GM23338 (cell line): ENCODE data around the gene C11orf42. TPM values are rescaled to one million over a fixed set of nuclear protein-coding genes. Genes with fewer than 3 reads are reported as not detected.

Experiments
- ATAC-seq: fragments of 200-7000 bp; cut with Tn5 transposase; 3 replicates; pipeline ENCODE4 v1.9.1; 2020
- DNase-seq: peaks from one replicate; pipeline ENCODE4 v3.0.0-alpha.2; 2015; ENCODE audit warnings: low spot score
- H2AFZ ChIP-seq: fragments of 200-600 bp; sonication (generic); 2 replicates; pipeline ENCODE4 v1.8.0; 2016; ENCODE audit warnings: antibody characterized with exemption, mild to moderate bottlenecking, moderate library complexity
- H3F3A ChIP-seq: fragments of 200-600 bp; sonication (generic); replicated peaks from 2 replicates; pipeline ENCODE4 v1.8.0; 2017; ENCODE audit warnings: antibody characterized with exemption, mixed run types, low read depth
- H3K27ac ChIP-seq: fragments of 200-600 bp; sonication (generic); 2 replicates; pipeline ENCODE4 v1.6.1; 2016; ENCODE audit warnings: low read depth
- H3K27me3 ChIP-seq: fragments of 200-600 bp; sonication (generic); 2 replicates; pipeline ENCODE4 v1.8.0; 2016; ENCODE audit warnings: mild to moderate bottlenecking, mixed run types, moderate library complexity; ENCODE audit not compliant: insufficient read depth
- H3K36me3 ChIP-seq: fragments of 200-600 bp; sonication (generic); 2 replicates; pipeline ENCODE4 v1.8.0; 2016; ENCODE audit warnings: mild to moderate bottlenecking; ENCODE audit not compliant: insufficient read depth
- H3K4me1 ChIP-seq: fragments of 200-600 bp; sonication (generic); 2 replicates; pipeline ENCODE4 v1.8.0; 2016; ENCODE audit warnings: mild to moderate bottlenecking, moderate library complexity; ENCODE audit not compliant: insufficient read depth
- H3K4me2 ChIP-seq: fragments of 200-600 bp; sonication (generic); 2 replicates; pipeline ENCODE4 v1.7.1; 2017; ENCODE audit warnings: mixed run types
- H3K4me3 ChIP-seq: fragments of 200-600 bp; sonication (generic); 2 replicates; pipeline ENCODE4 v1.6.1; 2016; ENCODE audit warnings: mixed run types
- H3K79me2 ChIP-seq: fragments of 200-600 bp; sonication (generic); replicated peaks from 2 replicates; pipeline ENCODE4 v1.8.0; 2017; ENCODE audit warnings: mild to moderate bottlenecking; ENCODE audit not compliant: insufficient read depth
- H3K9me2 ChIP-seq: fragments of 200-600 bp; sonication (generic); 2 replicates; pipeline ENCODE4 v1.8.0; 2017; ENCODE audit not compliant: insufficient read depth
- H4K20me1 ChIP-seq: fragments of 200-600 bp; sonication (generic); replicated peaks from 2 replicates; pipeline ENCODE4 v1.8.0; 2017; ENCODE audit warnings: mild to moderate bottlenecking; ENCODE audit not compliant: insufficient read depth
- H3K27ac Mint-ChIP-seq: 2 replicates; pipeline ENCODE4 v1.8.0; 2020; ENCODE audit warnings: inconsistent platforms, mild to moderate bottlenecking, moderate library complexity, mixed read lengths
- H3K27me3 Mint-ChIP-seq: 3 replicates; pipeline ENCODE4 v1.8.0; 2022; ENCODE audit warnings: low read depth, mild to moderate bottlenecking, moderate library complexity, mixed read lengths, inconsistent platforms; ENCODE audit not compliant: insufficient read depth, poor library complexity
- H3K36me3 Mint-ChIP-seq: 3 replicates; pipeline ENCODE4 v1.8.0; 2021; ENCODE audit warnings: low read depth, mild to moderate bottlenecking, inconsistent platforms, moderate library complexity, mixed read lengths
- H3K4me1 Mint-ChIP-seq: 3 replicates; pipeline ENCODE4 v1.8.0; 2020; ENCODE audit warnings: mild to moderate bottlenecking, inconsistent platforms, mixed read lengths
- H3K4me3 Mint-ChIP-seq: 3 replicates; pipeline ENCODE4 v1.8.0; 2021; ENCODE audit warnings: moderate library complexity, mild to moderate bottlenecking, inconsistent platforms, mixed read lengths
- H3K9me3 Mint-ChIP-seq: 3 replicates; pipeline ENCODE4 v1.8.0; 2020; ENCODE audit warnings: moderate library complexity, mild to moderate bottlenecking, inconsistent platforms, mixed read lengths
- CREB1 ChIP-seq: fragments of 250-450 bp; sonication (Bioruptor Pico); IDR thresholded peaks from 2 replicates; pipeline ENCODE4 v1.5.0; 2020; ENCODE audit warnings: low read depth, mild to moderate bottlenecking, moderate library complexity
- EZH2 ChIP-seq: fragments of 200-600 bp; sonication (generic); IDR thresholded peaks from one replicate; pipeline ENCODE4 v1.8.0; 2017; ENCODE audit warnings: antibody characterized with exemption, mild to moderate bottlenecking, low read depth; ENCODE audit not compliant: unreplicated experiment
- EZH2phosphoT487 ChIP-seq: fragments of 200-600 bp; sonication (generic); IDR thresholded peaks from one replicate; pipeline ENCODE4 v1.8.1; 2018; ENCODE audit warnings: antibody characterized with exemption; ENCODE audit not compliant: unreplicated experiment
- JUNB ChIP-seq: IDR thresholded peaks from one replicate; pipeline ENCODE4 v1.6.1; 2016; ENCODE audit warnings: antibody characterized with exemption; ENCODE audit not compliant: unreplicated experiment
- NANOG ChIP-seq: IDR thresholded peaks from 2 replicates; pipeline ENCODE4 v1.6.1; 2016; ENCODE audit warnings: antibody characterized with exemption, borderline replicate concordance
- POLR2AphosphoS5 ChIP-seq: IDR thresholded peaks from 2 replicates; pipeline ENCODE4 v1.6.1; 2016; ENCODE audit warnings: antibody characterized with exemption, low read depth
- STAT1 ChIP-seq: IDR thresholded peaks from one replicate; pipeline ENCODE4 v1.6.1; 2016; ENCODE audit warnings: antibody characterized with exemption; ENCODE audit not compliant: unreplicated experiment
- ZNF114 ChIP-seq: fragments of 250-450 bp; sonication (Bioruptor Pico); IDR thresholded peaks from 2 replicates; pipeline ENCODE4 v1.5.0; 2020; ENCODE audit warnings: mild to moderate bottlenecking, moderate library complexity
- ZNF331 ChIP-seq: fragments of 250-450 bp; sonication (Bioruptor Pico); IDR thresholded peaks from 2 replicates; pipeline ENCODE4 v1.5.0; 2020; ENCODE audit warnings: low read depth, mild to moderate bottlenecking, moderate library complexity
- polyA plus RNA-seq: library from polyadenylated mRNA; unstranded; fragments of >200 nt; fragmentation: Nextera tagmentation; extraction: Ambion mirVana; gene quantifications from 2 replicates; pipeline ENCODE4 v1.2.1, GENCODE V29; 2016
- total RNA-seq: library from RNA; depleted of rRNA; stranded (reverse); fragments of >200 nt; shearing (Covaris generic); gene quantifications from 2 replicates; pipeline ENCODE4 v1.2.3, GENCODE V29; 2014
- TF ChIP-seq, protein P1 (sequence below): IDR thresholded peaks from one replicate; pipeline ENCODE4 v1.6.1; 2018; ENCODE audit warnings: antibody characterized with exemption; ENCODE audit not compliant: unreplicated experiment
- TF ChIP-seq, protein P2 (sequence below), 2 experiments: fragments of 200-600 bp in 1 of 2; sonication (generic) in 1 of 2; conservative IDR thresholded peaks; 2 replicates each; pipeline versions ENCODE4 v1.5.1 to v1.6.1; 2016 to 2017; ENCODE audit warnings: antibody characterized with exemption in 2 of 2, low read depth in 2 of 2, mild to moderate bottlenecking in 2 of 2, moderate library complexity in 1 of 2
- TF ChIP-seq, protein P3 (sequence below): fragments of 250-450 bp; sonication (Bioruptor Pico); IDR thresholded peaks from 2 replicates; pipeline ENCODE4 v1.5.0; 2020; ENCODE audit warnings: mild to moderate bottlenecking, moderate library complexity
- TF ChIP-seq, protein P4 (sequence below): IDR thresholded peaks from 2 replicates; pipeline ENCODE4 v1.6.1; 2016; ENCODE audit warnings: antibody characterized with exemption

The C11orf42 gene
- total and polyA plus RNA-seq, 2 experiments from 2014 or later = not detected

DNA sequence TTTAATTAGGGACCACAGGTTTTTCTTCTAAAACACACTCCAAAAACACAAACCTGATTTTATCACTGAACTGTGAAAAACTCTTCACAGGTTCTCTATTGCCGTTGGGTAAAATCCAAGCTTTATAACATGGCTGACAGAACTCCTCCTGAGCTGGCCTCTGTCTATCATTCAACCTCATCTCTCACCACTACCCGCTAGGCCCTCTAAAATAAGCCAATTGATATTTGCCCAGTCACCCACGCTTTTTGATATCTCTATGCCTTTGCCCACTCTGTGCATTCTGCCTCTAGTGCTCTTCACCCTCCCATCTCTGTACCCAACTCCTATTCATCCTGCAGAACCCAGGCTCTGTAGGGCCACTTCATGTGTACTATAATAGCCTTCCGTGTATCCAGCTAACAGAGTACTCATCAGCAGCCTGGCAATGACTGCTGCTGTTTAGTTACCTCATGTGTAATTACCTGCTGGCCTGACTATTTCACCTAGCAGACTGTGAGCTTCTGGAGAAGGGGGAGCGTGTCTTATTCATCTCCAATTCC lies 32.5 kb downstream of the C11orf42 start:
- H3K36me3 Mint-ChIP-seq = no peaks in the 10 kb centered on the region
- TF ChIP-seq EZH2phosphoT487 (no peak), CREB1 (CRISPR knock-in tag) (no peak), JUNB (no peak), STAT1 (no peak), EZH2 (no peak), ZNF331 (no peak), NANOG (no peak), ZNF114 (CRISPR knock-in tag) (no peak), POLR2AphosphoS5 (no peak)
- TF ChIP-seq, protein P1, sequence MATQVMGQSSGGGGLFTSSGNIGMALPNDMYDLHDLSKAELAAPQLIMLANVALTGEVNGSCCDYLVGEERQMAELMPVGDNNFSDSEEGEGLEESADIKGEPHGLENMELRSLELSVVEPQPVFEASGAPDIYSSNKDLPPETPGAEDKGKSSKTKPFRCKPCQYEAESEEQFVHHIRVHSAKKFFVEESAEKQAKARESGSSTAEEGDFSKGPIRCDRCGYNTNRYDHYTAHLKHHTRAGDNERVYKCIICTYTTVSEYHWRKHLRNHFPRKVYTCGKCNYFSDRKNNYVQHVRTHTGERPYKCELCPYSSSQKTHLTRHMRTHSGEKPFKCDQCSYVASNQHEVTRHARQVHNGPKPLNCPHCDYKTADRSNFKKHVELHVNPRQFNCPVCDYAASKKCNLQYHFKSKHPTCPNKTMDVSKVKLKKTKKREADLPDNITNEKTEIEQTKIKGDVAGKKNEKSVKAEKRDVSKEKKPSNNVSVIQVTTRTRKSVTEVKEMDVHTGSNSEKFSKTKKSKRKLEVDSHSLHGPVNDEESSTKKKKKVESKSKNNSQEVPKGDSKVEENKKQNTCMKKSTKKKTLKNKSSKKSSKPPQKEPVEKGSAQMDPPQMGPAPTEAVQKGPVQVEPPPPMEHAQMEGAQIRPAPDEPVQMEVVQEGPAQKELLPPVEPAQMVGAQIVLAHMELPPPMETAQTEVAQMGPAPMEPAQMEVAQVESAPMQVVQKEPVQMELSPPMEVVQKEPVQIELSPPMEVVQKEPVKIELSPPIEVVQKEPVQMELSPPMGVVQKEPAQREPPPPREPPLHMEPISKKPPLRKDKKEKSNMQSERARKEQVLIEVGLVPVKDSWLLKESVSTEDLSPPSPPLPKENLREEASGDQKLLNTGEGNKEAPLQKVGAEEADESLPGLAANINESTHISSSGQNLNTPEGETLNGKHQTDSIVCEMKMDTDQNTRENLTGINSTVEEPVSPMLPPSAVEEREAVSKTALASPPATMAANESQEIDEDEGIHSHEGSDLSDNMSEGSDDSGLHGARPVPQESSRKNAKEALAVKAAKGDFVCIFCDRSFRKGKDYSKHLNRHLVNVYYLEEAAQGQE = no peak
- TF ChIP-seq, protein P2, sequence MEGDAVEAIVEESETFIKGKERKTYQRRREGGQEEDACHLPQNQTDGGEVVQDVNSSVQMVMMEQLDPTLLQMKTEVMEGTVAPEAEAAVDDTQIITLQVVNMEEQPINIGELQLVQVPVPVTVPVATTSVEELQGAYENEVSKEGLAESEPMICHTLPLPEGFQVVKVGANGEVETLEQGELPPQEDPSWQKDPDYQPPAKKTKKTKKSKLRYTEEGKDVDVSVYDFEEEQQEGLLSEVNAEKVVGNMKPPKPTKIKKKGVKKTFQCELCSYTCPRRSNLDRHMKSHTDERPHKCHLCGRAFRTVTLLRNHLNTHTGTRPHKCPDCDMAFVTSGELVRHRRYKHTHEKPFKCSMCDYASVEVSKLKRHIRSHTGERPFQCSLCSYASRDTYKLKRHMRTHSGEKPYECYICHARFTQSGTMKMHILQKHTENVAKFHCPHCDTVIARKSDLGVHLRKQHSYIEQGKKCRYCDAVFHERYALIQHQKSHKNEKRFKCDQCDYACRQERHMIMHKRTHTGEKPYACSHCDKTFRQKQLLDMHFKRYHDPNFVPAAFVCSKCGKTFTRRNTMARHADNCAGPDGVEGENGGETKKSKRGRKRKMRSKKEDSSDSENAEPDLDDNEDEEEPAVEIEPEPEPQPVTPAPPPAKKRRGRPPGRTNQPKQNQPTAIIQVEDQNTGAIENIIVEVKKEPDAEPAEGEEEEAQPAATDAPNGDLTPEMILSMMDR (conservative IDR thresholded peaks at IDR 0.05; ENCODE audit: low read depth in 2 of 2) = no peak
- TF ChIP-seq, protein P3, sequence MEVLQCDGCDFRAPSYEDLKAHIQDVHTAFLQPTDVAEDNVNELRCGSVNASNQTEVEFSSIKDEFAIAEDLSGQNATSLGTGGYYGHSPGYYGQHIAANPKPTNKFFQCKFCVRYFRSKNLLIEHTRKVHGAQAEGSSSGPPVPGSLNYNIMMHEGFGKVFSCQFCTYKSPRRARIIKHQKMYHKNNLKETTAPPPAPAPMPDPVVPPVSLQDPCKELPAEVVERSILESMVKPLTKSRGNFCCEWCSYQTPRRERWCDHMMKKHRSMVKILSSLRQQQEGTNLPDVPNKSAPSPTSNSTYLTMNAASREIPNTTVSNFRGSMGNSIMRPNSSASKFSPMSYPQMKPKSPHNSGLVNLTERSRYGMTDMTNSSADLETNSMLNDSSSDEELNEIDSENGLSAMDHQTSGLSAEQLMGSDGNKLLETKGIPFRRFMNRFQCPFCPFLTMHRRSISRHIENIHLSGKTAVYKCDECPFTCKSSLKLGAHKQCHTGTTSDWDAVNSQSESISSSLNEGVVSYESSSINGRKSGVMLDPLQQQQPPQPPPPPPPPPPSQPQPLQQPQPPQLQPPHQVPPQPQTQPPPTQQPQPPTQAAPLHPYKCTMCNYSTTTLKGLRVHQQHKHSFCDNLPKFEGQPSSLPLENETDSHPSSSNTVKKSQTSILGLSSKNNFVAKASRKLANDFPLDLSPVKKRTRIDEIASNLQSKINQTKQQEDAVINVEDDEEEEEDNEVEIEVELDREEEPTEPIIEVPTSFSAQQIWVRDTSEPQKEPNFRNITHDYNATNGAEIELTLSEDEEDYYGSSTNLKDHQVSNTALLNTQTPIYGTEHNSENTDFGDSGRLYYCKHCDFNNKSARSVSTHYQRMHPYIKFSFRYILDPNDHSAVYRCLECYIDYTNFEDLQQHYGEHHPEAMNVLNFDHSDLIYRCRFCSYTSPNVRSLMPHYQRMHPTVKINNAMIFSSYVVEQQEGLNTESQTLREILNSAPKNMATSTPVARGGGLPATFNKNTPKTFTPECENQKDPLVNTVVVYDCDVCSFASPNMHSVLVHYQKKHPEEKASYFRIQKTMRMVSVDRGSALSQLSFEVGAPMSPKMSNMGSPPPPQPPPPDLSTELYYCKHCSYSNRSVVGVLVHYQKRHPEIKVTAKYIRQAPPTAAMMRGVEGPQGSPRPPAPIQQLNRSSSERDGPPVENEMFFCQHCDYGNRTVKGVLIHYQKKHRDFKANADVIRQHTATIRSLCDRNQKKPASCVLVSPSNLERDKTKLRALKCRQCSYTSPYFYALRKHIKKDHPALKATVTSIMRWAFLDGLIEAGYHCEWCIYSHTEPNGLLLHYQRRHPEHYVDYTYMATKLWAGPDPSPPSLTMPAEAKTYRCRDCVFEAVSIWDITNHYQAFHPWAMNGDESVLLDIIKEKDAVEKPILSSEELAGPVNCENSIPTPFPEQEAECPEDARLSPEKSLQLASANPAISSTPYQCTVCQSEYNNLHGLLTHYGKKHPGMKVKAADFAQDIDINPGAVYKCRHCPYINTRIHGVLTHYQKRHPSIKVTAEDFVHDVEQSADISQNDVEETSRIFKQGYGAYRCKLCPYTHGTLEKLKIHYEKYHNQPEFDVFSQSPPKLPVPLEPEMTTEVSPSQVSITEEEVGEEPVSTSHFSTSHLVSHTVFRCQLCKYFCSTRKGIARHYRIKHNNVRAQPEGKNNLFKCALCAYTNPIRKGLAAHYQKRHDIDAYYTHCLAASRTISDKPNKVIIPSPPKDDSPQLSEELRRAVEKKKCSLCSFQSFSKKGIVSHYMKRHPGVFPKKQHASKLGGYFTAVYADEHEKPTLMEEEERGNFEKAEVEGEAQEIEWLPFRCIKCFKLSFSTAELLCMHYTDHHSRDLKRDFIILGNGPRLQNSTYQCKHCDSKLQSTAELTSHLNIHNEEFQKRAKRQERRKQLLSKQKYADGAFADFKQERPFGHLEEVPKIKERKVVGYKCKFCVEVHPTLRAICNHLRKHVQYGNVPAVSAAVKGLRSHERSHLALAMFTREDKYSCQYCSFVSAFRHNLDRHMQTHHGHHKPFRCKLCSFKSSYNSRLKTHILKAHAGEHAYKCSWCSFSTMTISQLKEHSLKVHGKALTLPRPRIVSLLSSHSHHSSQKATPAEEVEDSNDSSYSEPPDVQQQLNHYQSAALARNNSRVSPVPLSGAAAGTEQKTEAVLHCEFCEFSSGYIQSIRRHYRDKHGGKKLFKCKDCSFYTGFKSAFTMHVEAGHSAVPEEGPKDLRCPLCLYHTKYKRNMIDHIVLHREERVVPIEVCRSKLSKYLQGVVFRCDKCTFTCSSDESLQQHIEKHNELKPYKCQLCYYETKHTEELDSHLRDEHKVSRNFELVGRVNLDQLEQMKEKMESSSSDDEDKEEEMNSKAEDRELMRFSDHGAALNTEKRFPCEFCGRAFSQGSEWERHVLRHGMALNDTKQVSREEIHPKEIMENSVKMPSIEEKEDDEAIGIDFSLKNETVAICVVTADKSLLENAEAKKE (CRISPR knock-in tag) = no peak
- TF ChIP-seq, protein P4, sequence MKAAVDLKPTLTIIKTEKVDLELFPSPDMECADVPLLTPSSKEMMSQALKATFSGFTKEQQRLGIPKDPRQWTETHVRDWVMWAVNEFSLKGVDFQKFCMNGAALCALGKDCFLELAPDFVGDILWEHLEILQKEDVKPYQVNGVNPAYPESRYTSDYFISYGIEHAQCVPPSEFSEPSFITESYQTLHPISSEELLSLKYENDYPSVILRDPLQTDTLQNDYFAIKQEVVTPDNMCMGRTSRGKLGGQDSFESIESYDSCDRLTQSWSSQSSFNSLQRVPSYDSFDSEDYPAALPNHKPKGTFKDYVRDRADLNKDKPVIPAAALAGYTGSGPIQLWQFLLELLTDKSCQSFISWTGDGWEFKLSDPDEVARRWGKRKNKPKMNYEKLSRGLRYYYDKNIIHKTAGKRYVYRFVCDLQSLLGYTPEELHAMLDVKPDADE = no peak
- H3K27ac Mint-ChIP-seq = no peak overlapping the region
- Histone ChIP-seq H3K4me3 (no peak overlapping the region), H3K36me3 (no peaks in the 10 kb centered on the region), H3K4me1 (peaks cover 3% of the 10 kb centered on the region; the same call in 1 of the 2 replicates), H2AFZ (no peak overlapping the region), H3K79me2 (peaks cover 12% of the 10 kb centered on the region), H3F3A (no peaks in the 10 kb centered on the region), H4K20me1 (peaks cover 11% of the 10 kb centered on the region), H3K4me2 (no peak overlapping the region), H3K27ac (no peak overlapping the region), H3K27me3 (no peaks in the 10 kb centered on the region), H3K9me2 (no peaks in the 10 kb centered on the region)
- DNase-seq (no peak), ATAC-seq (no peak)
- peaks cover 7% of the 10 kb centered on the region for H3K27me3 Mint-ChIP-seq
- no peak overlapping the region for H3K4me3 Mint-ChIP-seq
- H3K9me3 Mint-ChIP-seq = no peaks in the 10 kb centered on the region
- peaks cover 8% of the 10 kb centered on the region for H3K4me1 Mint-ChIP-seq
